NCI-H146 treated with DMSO at 0.1 percent for 48 hours (cell line): Measurements from ENCODE around the gene ABI1.
A peak's percentile ranks its signal among the peaks of the same experiment; 100 is the strongest.
"Not testable (repeated sequence)": the region's sequence is repeated elsewhere in the genome, so short reads cannot be mapped to it uniquely, and the experiment has no call there.

Experiments used
- DNase-seq: peaks from one replicate; lab custom pipeline; 2025; ENCODE audit not compliant: unreplicated experiment; lab: John Stamatoyannopoulos, UW

Gene ABI1

DNA sequence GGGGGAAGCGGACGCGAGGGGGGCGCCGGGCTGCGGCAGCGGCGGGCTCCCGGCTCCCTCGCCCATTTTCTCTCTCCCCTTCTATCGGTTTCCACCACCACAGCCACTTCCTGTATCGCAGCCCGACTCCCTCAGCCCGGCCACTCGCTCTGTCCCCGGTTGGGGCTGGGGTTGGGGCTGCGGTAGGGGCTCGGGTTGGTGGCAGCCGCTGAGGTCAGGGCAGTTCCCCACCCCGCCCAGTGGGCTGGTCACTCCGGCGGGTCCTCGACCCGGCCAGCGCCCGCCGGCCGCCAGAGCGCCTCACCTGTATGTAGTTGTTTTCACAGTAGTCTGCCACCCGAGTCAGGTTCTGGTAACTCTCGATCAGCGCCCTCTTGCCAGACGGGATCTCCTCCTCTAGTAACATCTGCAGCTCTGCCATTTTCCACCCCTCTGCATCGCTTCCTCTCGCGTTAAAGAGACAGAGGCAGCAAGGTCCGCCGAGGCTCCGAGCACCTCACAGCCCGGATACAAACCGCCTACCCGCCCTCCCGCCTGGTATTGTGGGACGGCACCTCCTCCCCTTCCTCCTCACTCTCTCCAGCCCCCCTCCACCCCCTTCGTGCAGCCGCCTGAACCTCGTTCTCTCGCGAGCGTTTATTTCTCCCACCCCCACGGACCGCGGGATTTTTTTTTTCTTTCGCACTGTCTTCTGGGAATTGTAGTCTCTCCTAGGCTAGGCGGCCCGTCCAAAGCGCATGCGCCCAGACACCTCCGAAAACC is at the start of gene ABI1:
Gene ABI1, minus strand, starts transcription at position 516 of the 762 bp plus-strand sequence. Its CDS starts 95 bp downstream, at position 421.
- DNase-seq = peak; percentile 97

DNA sequence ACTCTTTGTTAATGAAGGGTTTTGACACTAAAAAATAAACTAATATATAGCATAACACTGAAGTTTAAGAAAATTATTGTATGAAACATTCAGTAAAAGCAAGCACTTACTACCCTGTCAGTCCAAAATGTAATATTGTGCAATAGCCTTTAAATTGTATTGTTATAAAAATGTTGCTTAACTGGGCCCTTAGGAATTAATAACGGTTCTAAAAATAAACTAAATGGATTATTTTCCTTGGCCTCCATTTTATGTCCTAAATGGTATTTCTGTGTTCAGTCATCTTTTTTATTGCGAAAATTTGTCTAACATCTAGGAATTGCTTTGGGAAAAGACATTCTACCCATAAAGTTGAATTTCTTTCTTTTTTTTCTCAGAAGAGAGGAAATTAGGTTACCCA is 49.0 kb upstream of the ABI1 start:
- no peak for DNase-seq

DNA sequence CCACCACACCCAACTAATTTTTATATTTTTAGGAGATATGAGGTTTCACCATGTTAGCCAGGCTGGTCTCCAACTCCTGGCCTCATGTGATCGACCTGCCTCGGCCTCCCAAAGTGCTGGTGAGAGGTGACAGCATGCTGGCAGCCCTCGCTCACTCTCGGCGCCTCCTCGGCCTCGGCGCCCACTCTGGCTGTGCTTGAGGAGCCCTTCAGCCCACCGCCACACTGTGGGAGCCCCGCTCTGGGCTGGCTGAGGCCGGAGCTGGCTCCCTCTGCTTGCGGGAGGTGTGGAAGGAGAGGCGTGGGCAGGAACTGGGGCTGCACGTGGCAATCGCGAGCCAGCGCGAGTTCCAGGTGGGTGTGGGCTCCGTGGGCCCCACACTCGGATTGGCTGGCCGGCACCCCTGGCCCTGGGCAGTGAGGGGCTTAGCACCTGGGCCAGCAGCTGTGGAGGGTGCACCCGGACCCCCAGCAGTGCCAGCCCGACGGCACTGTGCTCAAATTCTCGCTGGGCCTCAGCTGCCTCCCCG is 44.6 kb upstream of the ABI1 start:
- not testable (repeated sequence) for DNase-seq

DNA sequence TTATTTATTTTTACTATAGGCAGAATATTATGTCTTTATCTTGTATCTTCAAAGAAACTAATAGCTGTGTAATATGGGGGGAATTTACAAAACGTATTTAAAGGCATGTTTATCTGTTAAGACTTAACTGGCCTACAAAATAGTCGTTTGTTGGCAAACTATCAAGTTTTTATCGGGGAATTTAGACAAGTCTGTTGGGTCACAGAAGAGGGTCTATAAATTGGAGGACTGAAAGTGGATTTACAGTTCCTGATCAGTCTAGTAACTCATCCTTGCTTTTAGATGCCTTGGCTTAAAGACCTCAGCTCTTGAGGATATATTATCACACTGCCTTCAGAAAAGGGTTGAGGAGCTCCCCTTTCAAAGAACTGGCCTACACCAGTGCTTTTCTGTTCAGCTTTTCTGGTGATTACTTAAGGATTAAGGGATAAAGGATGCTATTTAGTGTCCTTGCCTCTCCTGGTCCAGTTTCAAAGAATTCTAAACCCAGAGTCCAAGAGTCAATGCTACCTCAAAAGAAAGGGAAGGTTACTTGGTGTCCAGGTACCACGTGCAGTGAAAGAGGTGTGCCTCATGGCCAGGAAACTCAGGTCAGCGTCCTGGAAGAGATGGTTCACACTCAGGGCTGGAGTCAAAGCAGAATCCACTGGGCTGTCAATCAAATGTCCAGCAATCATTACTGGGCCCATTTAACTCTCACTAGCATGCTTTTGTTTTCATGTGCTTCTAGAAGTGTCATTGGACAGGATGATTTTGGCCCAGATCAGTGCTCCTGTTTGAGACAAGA is 42.9 kb upstream of the ABI1 start:
- no peak for DNase-seq

GRCh38 chr10:26892306-26892923 is 31.7 kb upstream of the ABI1 start:
- not testable (repeated sequence) for DNase-seq

GRCh38 chr10:26890956-26891355 is 30.2 kb upstream of the ABI1 start:
- peak; percentile 12 for DNase-seq

DNA sequence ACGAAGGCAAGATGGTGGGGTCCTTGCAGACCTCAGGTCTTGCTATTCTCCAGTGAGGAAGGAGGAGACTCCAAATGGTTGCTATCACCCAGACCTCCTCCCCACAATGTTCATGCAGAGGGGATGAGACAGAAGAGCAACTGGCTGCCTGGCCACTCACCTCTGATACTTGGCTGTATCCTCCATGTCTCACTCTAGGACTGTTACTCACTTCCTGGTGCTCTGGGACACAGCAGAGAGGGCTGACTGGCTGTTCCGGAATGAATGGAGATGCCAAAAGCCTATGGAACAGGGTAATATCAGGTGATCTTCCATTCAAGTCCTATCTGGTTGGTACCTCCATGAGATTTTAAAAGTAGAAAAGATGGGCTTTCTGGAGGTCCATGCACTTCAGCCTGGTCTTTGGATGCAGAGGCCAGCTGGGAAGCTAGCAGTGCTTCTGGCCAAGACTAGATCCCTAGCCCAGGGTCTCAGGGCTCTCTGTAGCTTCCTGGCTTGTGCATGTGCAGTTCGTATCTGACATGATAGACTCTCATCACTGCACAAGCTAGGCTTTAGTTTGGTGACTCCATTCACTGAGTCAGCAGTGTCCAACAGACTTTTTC is 27.0 kb upstream of the ABI1 start:
- no peak for DNase-seq

DNA sequence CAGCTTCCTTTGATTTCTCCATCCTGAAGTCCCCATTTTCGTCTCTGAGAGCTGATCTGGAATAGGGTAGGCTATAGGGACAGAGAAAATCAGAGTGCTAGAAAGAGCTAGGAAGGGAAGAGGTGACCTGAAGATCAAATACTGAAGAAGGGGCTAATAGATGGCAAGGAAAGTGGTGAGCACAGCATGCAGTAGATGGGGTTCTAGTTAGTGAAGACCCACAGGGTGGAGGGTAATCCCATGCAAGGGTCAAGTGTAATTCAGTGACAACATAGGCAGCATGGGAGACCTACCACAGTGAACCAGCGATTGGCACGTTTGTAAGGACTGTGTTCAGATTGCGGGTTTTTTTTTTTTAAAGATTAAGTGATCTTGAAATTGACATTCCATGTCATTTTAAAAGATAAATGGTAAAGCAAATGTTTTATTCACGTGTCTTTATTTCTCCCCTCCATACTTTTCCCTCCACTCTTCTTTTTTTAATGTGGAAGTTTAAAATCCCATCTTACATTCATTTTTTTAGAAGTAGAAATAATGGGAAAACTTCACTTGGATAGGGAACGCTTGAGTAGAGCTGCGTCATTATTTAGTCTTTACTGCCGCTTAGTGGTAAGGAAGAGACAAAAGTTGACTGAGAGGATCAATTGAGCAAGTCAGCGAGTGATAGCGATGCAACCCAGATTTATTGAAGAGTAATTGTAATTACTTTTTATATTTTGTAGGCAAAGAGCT is 21.0 kb upstream of the ABI1 start:
- DNase-seq = peak; percentile 44

DNA sequence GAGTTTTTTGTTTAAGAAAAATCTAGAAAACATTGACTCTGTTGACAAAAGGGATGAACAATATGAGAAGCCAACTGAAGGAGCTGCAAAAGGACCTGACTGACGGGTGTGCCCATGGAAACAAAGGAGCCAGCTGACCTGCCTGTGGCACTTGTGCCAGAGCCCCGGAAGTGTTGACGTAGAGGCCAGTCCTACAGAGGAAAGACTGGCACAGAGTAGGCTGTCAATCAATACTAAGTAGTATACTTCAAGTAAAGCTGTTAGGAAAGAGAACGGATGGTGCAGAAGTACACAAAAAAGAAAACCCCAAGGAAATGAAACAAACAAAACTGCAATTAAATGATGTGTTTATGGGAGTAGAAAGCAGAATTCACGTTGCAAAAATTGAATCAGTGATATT is 19.0 kb upstream of the ABI1 start:
- DNase-seq = peak; percentile 38

DNA sequence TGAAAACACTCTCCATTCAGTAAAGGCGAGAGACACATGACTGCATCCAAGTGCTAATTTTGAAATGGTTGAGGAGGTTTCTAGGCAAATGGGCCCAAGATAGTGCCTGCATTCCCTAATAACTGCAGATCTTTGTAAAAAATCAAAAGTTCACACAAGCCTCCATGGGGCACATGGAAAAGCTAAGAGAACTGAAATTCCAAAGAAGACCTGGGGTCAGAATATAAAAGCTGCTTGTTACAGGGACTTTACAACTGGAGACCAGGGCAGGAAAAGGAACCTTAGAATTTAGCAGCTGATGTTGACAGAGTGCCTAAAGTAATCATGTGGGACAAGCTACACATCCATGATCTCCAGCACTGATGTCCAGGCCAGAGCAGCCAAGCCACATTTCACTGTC is 10.0 kb upstream of the ABI1 start:
- no peak for DNase-seq

GRCh38 chr10:26869528-26869927 is 8.8 kb upstream of the ABI1 start:
- DNase-seq = no peak

DNA sequence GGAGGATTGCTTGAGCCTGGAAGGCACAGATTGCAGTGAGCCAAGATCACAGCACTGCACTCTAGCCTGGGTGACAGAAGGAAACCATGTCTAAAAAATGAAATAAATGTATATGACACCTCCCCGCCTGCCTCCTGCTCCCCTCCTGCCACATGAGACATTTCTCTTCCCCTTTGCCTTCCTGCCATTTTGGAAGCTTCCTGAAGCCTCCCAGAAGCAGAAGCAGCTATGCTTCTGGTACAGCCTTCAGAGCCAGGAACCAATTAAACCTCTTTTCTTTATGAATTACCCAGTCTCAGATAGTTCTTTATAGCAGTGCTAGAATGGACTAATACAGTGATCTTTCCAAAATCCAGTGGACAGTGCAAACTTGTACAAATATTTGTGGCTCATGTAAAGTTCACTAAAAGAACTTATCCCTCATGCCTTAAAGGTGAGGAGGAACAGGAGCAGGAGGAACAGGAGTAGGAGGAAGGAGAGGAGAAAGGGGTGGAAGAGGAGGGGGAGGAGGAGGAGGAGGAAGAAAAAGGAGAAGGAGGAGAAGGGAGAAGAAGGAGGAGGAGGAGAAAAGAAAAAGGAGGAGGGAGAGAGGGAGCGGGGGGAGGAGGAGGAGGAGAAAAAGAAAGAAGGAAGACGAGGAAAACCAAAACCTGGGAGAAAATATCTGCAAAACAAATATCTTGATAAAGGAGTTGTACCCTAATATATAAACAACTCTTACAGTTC is 2.8 kb upstream of the ABI1 start:
- no peak for DNase-seq

- DNase-seq = no peak
Observed at GRCh38 chr10:26861205-26861998, 644 bp upstream of the ABI1 start.

DNA sequence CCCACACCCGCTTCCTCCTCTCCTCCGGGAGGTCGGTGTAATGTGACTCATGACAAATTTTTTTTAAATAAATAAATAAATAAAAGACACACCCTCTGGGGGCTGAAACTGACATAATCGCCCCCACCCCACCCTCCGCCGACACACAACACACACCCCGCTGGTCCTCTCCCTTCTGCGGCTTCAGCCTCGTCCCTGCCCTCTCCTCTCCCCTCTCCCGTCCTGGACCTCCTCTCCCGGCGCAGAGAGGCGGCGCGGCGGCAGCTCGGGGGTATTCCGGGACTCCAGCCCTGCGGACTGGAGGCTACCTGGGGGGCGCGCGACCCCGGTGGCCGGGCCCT is 686 bp downstream of the ABI1 start:
- DNase-seq = peak; percentile 39

DNA sequence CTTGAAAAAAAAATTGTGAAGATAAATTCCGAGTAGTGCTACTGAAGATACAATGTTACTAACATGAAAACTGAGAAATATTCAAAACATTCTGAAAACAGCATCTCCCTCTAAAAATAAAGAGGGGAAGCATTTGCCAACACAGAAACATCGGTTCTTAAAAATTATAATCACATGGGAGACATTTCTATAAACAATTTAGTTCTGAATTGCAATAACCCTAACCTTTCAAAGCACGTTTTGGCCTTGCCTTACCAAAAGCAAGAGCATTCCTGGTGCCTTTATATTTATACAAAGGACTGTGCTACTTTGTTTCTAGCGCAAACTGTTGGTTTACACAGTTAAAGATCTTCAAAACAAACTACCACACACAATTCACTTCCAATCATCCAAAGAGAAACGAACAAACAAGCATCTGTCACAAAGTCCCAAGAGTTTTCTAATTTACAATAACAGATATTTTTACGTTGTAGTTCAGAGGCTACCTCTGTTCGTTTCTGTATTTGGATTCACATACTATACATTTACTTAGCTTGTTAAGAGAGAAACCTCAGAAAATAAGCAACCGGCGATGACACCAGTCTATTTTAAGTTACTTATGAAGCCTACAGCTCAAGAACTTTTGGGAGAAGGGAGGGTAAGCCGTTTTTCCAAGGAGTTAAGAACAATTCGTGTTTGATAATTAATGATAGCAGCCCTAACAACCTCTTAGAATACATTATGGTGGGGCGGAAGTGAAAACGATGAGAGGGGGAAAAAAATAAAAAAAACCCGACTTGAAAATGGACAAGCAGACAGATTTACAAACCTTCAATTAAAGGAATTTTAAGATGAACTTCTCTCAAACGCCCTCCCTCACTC is 1.3 kb downstream of the ABI1 start:
- DNase-seq = no peak

DNA sequence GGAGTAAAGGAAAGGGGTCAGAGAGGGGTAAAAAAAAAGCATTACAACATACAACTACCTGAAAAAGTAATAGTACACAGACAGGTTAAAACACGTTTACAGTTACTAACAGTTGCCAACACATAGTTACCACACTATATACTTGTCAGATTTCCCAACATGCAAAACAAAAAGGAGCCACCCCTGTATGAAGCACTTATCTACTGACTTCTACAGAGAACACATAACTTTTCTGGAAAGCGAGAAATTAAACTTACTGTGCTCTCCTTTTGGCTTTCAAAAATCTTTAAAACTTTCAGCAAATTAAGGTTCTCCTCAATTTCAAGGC is 2.1 kb downstream of the ABI1 start:
- no peak for DNase-seq

DNA sequence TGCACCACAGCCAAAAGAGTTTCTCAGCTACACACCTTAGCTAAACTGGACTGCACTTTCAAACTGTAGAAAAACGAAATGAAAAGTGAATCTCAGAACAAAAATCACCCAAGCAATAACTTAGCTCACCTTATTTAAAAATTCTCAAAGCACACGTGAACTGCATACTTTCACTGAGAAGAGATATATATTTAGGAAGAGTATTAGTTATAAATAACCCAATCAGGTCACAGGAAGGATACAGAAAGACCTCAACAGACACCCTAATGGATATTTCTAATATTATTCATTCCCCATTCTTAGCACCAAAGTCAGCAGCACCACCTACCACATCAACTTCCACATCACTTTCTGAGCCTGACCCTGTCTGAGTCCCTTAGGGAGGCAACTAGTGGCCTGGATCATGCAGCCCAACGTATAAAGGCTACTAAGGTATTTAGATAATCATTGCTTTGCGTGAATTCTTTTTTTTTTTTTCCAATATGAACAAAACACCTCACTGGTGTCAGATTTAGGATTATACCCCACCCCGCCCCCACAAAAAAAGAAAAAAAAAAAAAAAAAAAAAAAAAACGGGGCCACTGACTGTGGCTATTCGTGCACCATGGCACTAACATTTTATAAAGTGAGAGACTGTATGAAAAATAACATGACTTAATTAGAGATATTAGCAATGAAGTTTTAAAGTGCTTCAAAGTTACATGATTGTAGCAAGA is 2.6 kb downstream of the ABI1 start:
- no peak for DNase-seq

GRCh38 chr10:26857553-26857952 is 3.2 kb downstream of the ABI1 start:
- DNase-seq = not testable (repeated sequence)
